Mesodermal cell (in vitro differentiated cells): Measurements from ENCODE around the gene KIAA1586. TPM values are rescaled to one million over a fixed set of nuclear protein-coding genes. Genes with fewer than 3 reads are reported as not detected.
"Not testable (repeated sequence)": the region's sequence is repeated elsewhere in the genome, so short reads cannot be mapped to it uniquely, and the experiment has no call there.

Experiments
- H3K27ac ChIP-seq: 2 replicates; pipeline ENCODE4 v1.7.0; 2013; ENCODE audit warnings: mild to moderate bottlenecking, low read depth, low read length, moderate library complexity; ENCODE audit not compliant: severe bottlenecking
- H3K36me3 ChIP-seq: 2 replicates; pipeline ENCODE4 v1.7.1; 2013; ENCODE audit warnings: mild to moderate bottlenecking, low read length, moderate library complexity; ENCODE audit not compliant: control insufficient read depth, insufficient read depth
- H3K4me1 ChIP-seq: one replicate; pipeline ENCODE4 v1.7.1; 2013; ENCODE audit warnings: mild to moderate bottlenecking, low read length; ENCODE audit not compliant: insufficient read depth, control insufficient read depth, poor library complexity, severe bottlenecking
- H3K4me3 ChIP-seq: 2 replicates; pipeline ENCODE4 v1.7.0; 2013; ENCODE audit warnings: low read length, control low read depth, mild to moderate bottlenecking; ENCODE audit not compliant: insufficient read depth, poor library complexity, severe bottlenecking; ENCODE audit errors: extremely low read depth
- H3K9me3 ChIP-seq: 2 replicates; pipeline ENCODE4 v1.7.1; 2013; ENCODE audit warnings: mild to moderate bottlenecking, low read length, moderate library complexity; ENCODE audit not compliant: control insufficient read depth
- WGBS, 2 experiments: methylation state at CpG; one replicate each; pipeline ENCODE4 v1.1.5; 2013; ENCODE audit warnings: missing lambda C conversion rate in 2 of 2; ENCODE audit not compliant: insufficient coverage in 2 of 2; 5-methylcytosine and 5-hydroxymethylcytosine counted together
- polyA plus RNA-seq, 2 experiments: library from polyadenylated mRNA; stranded (reverse); fragments of 50-300 nt; gene quantifications; one replicate each; pipeline ENCODE4 v1.2.3, GENCODE V29; 2013

The KIAA1586 gene, protein sequence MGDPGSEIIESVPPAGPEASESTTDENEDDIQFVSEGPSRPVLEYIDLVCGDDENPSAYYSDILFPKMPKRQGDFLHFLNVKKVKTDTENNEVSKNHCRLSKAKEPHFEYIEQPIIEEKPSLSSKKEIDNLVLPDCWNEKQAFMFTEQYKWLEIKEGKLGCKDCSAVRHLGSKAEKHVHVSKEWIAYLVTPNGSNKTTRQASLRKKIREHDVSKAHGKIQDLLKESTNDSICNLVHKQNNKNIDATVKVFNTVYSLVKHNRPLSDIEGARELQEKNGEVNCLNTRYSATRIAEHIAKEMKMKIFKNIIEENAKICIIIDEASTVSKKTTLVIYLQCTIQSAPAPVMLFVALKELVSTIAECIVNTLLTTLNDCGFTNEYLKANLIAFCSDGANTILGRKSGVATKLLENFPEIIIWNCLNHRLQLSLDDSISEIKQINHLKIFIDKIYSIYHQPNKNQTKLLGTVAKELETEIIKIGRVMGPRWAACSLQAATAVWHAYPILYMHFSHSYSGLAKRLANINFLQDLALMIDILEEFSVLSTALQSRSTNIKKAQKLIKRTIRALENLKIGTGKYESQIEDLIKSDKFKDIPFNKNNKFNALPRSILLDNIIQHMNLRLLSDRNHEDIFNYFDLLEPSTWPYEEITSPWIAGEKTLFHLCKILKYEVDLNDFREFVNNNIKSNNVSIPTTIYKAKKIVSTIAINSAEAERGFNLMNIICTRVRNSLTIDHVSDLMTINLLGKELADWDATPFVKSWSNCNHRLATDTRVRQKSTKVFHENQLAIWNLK
- polyA plus RNA-seq (2013, experiment 1 of 2): 15.3 TPM
- 14.7 TPM for polyA plus RNA-seq (2013, experiment 2 of 2)

DNA sequence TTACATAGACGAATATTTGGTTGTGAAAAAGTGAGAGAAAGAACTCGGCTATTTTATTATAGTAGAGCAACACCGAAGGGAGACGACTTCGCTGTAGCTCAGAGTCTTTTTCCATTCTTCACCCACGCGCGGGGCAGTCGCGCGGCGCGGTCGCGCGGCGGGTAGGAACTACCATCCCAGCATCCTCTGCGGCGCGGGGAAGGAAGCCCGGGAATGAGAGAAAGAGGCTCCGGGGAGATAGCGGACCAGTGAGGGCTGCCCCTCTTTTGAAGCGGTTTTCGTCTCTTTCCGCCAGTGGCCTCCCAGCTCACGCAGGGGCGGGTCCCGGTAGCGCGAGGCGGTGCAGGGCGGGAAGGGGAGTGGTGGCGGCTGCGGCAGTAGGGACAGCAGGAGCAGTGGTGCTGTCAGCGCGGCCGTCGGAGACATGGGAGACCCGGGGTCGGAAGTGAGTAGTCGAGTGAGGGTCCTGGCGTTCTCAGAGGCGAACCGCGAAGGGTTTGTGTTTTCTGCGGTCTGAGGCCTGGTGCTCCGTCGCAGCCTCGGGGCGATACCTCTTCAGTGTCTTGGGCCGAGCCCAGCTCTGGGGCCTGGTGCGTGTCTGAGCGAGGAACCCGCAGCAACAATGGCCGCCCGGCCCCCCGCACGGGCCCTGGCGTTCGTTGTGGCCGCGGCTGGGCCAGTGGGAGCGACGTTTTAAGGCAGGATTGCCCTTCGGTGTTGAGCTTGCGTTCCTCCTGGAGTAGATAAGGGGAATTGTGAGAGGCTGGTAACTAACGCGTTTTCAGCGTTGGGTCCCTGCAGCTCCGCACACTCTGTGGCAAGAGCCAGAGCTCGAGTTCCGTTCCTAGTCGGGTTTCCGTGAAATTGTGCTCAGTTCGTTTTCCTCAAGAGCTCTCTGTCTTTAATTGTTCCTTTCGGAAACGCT is at the start of gene KIAA1586:
Gene KIAA1586, plus strand, starts transcription at position 362 of the 925 bp plus-strand sequence. Its CDS starts 63 bp downstream, at position 425.
- Histone ChIP-seq H3K36me3 (peaks cover 35% of the 10 kb centered on the region), H3K4me3 (peak within 1 kb of the TSS; percentile 54), H3K27ac (peak within 1 kb of the TSS; percentile 83)
- WGBS, 2 experiments: 0% methylated on average over 14 to 16 of the region's 78 CpGs
- H3K9me3 ChIP-seq, H3K4me1 ChIP-seq: not testable (repeated sequence)

DNA sequence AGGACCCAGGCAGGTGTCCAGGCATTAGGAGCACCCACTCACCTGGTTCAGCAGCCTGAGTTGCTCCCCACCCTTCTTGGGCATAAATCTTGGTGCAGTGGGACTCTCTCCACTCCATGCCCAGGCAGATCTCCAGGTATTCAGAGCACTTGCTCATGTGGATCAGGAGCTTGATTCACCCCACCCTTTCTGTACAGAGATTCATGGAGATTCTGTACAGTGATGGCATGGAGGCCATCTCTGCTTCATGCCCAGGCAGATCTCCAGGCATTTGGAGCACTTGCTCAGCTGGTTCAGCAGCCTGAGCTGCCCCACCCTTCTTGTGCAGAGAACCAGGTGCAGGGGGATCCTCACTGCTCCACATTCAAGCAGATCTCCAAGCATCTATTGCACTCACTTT is 47.4 kb upstream of the KIAA1586 start:
- H3K36me3 ChIP-seq: no peaks in the 10 kb centered on the region
- no peak overlapping the region for H3K4me3 ChIP-seq
- no peak overlapping the region for H3K27ac ChIP-seq
- no peaks in the 10 kb centered on the region for H3K4me1 ChIP-seq
- peaks cover 3% of the 10 kb centered on the region for H3K9me3 ChIP-seq

DNA sequence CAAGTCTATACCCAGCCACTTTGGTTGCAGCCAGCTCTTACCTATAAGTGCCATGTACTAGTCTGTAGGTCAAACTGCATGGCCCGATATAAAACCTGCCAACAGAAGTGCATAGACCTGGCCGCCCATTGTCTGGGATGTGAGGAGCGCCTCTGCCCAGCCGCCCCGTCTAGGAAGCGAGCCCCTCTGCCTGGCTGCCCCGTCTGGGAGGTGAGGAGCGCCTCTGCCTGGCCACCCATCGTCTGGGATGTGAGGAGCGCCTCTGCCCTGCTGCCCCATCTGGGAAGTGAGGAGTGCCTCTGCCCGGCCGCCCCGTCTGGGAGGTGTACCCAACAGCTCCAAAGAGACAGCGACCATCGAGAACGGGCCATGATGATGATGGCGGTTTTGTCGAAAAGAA is 46.7 kb upstream of the KIAA1586 start:
- H3K9me3 ChIP-seq, H3K4me1 ChIP-seq, H3K4me3 ChIP-seq, H3K36me3 ChIP-seq, H3K27ac ChIP-seq: not testable (repeated sequence)
- 93 to 98% methylated on average over 11 to 17 of the region's 18 CpGs for WGBS, 2 experiments

DNA sequence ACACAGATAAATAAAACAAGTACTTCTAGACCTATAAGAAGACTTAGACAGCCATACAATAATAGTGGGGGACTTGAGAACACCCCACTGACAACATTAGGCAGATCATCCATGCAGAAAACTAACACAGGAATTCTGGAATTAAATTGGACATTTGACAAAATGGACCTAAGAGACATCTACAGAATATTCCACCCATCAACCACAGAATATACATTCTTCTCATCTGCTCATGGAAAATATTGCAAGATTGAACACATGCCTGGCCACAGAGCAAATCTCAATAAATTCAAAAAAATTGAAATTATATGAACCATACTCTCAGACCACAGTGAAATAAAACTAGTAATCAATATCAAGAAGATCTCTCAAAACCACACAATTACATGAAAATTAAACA is 44.3 kb upstream of the KIAA1586 start:
- H3K36me3 ChIP-seq: no peaks in the 10 kb centered on the region
- peaks cover 3% of the 10 kb centered on the region for H3K9me3 ChIP-seq
- no peak overlapping the region for H3K4me3 ChIP-seq
- H3K27ac ChIP-seq: no peak overlapping the region
- H3K4me1 ChIP-seq: no peaks in the 10 kb centered on the region

DNA sequence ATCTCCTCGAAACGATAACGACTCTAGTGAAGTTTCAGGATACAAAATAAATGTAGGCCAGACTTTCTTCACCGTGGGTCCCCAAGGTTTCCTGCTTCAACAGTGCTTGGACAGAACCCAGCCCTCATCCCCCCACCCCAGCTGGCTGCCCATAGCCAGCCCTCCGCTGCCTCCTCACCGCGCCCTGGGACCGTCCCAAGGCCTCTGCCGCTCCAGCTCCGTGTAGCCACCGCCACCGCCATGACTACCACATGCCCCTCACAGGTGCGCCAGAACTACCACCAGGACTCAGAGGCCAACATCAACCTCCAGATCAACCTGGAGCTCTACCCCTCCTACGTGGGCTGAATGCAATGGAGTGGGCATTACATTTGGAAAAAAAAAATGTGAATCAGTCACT is 42.2 kb upstream of the KIAA1586 start:
- no peak overlapping the region for H3K27ac ChIP-seq
- H3K9me3 ChIP-seq: no peaks in the 10 kb centered on the region
- H3K36me3 ChIP-seq: no peaks in the 10 kb centered on the region
- no peak overlapping the region for H3K4me3 ChIP-seq
- H3K4me1 ChIP-seq: no peaks in the 10 kb centered on the region
- 85 to 88% methylated on average over 12 to 13 of the region's 14 CpGs for WGBS, 2 experiments

DNA sequence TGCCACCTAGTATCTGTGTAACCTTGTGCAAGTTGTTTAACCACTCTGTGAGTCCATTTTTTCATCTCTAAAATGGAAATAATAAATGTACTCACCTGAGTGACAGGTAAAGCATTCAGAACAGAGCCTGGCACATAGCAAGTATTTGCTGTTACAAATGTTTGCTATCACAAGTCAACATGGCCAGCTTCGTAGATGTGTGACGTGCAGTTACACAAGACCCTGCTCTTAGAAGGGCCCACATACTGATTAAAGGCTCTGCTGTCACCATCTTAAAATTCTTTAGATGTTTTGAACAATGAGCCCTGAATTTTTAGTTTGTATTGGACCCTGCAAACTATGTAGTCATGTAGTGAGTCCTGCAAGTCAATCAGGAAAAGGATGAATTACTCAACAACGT is 40.4 kb upstream of the KIAA1586 start:
- Histone ChIP-seq H3K9me3 (no peaks in the 10 kb centered on the region), H3K4me1 (no peaks in the 10 kb centered on the region), H3K4me3 (no peak overlapping the region), H3K36me3 (no peaks in the 10 kb centered on the region), H3K27ac (no peak overlapping the region)
- WGBS, 2 experiments: 90 to 95% methylated on average over 2 of the region's 3 CpGs

DNA sequence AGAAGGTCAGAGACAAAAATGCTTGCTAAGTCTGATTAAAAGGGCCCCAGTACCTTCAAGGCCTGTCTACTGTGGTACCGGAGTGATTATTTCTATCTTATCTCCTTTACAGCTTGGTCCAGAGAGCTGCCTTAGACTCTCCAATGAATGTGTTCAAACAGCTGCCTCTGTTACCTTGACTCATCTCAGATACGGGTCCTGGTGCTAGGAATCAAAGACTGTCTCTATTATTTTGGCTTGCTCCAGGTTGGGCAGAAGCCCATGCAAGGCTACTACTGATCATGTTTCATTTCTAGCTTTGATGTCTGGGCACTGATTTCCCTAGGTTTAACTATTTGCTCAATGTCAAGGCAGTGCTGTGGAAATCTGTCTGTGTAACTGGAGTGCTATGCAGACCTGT is 38.4 kb upstream of the KIAA1586 start:
- H3K27ac ChIP-seq, H3K4me1 ChIP-seq, H3K36me3 ChIP-seq, H3K4me3 ChIP-seq, H3K9me3 ChIP-seq: not testable (repeated sequence)
- 96 to 100% methylated on average over 1 to 2 of the region's 2 CpGs for WGBS, 2 experiments

DNA sequence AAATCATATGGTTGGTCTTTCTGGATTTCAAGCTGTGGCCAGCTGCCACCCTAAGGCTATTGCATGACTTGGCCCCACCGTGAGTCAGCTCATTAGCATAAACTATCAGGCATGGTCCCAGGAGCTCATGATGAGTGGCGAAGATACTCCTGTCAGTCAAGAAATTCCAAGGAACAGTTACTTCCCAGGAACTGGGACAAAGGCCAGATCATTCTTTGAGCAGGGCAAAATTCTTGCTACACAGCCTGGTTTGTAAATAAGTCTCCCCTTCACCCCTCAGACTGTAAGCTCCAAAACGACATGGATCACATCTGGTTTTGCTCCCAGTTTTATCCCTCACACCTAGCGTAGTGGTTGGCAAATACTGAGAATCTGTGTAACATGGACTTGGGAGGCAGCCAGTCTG is 33.0 kb upstream of the KIAA1586 start:
- Histone ChIP-seq H3K9me3 (no peaks in the 10 kb centered on the region), H3K36me3 (no peaks in the 10 kb centered on the region), H3K27ac (no peak overlapping the region), H3K4me3 (no peak overlapping the region), H3K4me1 (peaks cover 6% of the 10 kb centered on the region)
- 66% methylated on average over 3 of the region's 4 CpGs for WGBS, 2 experiments

DNA sequence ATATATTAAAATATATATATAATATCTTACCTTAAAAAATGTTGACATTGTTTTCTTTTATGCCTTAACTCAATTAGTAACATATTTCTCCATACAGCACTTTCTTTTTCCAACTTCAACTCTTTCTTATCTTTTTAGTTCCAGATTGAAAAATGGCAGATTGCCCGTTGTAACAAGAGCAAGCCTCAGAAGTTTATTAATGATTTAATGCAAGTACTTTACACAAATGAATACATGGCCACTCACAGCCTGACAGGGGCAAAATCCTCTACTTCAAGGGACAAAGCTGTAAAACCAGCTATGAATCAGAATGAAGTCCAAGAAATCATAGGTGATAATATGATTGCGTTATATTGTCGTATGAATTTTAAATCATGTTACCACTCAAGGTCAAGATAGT is 29.4 kb upstream of the KIAA1586 start:
- Histone ChIP-seq H3K4me1 (peaks cover 6% of the 10 kb centered on the region), H3K9me3 (no peaks in the 10 kb centered on the region), H3K4me3 (no peak overlapping the region), H3K36me3 (no peaks in the 10 kb centered on the region), H3K27ac (no peak overlapping the region)
- no CpG with 5 or more reads among the region's 3 CpGs for WGBS, 2 experiments

DNA sequence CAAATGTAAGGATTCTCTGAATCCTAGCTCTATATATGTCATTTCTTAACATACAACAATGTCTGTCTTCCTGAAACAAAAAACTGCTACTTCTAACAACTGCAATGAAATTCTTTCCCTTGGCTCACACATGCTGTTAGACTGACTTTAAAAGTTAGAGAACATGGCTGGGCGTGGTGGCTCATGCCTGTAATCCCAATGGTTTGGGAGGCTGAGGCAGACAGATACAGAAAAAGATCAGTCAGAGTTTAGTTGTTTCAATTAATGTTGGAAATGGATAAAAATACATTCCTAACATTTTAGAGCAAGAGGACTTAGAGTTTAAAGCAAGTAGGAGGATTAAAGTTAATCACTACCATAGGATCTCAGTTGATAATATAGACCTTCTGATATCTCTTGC is 28.7 kb upstream of the KIAA1586 start:
- 86% methylated on average over 1 of the region's 1 CpG; no CpG with 5 or more reads in 1 of the 2 experiments for WGBS, 2 experiments
- no peaks in the 10 kb centered on the region for H3K9me3 ChIP-seq
- peaks cover 6% of the 10 kb centered on the region for H3K4me1 ChIP-seq
- no peaks in the 10 kb centered on the region for H3K36me3 ChIP-seq
- H3K4me3 ChIP-seq: no peak overlapping the region
- H3K27ac ChIP-seq: no peak overlapping the region
